ENCODE data around the gene SLC15A3.

The SLC15A3 gene

DNA sequence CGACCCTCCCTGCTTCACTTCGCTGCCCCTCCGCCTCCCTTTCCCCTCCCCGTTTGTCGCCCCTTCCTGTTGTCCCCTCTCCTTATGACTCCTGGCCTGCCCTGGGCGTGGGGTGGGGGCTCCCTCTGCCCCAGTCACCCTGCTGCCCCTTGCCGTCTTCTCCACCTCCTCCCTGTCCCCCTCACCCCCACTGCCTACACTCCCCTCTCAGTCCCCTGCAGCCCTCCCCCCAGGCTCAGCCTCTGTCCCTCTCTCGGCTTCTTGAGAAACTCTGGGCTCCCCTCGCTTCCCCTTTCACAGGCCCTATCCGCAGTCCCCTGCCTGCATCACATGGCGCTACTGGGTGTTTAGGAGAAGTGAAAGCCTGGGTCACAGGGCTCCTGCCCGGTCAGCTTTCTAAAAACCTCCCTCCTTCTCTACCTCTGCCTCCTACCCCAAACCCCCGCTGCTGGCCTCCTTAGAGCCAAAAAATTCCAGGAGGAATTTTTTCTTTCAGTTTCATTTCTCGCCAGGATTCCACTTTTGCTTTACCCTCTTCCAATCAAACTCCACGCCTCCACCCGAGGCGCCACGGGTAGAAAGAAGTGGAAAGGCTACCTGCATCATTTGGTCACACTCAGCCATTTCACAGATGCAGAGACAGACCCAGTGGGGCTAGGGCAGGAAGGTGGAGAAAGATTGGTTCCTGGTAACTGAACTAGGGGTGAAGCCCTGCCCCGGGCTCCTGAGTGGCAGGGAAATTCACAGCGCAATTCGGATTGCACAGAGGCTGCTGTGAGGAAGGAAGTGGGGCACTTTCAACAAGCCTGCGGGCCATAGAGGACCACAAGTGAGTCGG lies at the start of gene SLC15A3:
SLC15A3 (minus strand) TSS at position 273 of the 838 bp plus-strand sequence. CDS start 625 bp downstream, outside the sequence.
- no peaks in the 10 kb centered on the region for H3K27me3 ChIP-seq (ENCODE audit: control insufficient read depth, insufficient read depth, low read length)
- H3K36me3 ChIP-seq (ENCODE audit: control insufficient read depth, insufficient read depth, low read length) = no peaks in the 10 kb centered on the region
- H3K9me3 ChIP-seq (ENCODE audit: control insufficient read depth, low read length) = no peaks in the 10 kb centered on the region
- H3K4me3 ChIP-seq (ENCODE audit: low read length) = peak within 1 kb of the TSS; percentile 1
- peaks cover 9% of the 10 kb centered on the region for H3K4me1 ChIP-seq (ENCODE audit: control insufficient read depth, insufficient read depth, low read length)
- peak within 1 kb of the TSS; percentile 59 for H3K9ac ChIP-seq (ENCODE audit: low read length)

DNA sequence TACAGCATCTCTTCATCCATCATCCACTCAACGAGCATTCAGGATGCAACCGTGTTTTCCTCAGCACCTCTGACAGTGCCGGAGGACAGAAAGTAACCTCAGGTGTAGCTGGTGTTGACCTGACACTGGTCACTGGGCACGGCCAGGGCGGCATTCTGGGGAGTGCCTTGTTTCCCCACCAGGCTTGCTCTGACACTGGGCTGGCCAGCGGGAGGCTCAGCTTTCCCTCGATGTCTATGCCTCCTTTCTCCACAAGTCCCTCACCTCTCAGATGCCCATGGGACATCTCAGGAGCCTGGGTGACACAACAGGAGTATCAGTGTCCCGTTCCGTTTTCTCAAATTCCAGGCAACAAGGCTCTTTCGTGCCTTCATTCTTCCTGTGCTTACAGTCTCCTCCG lies 48.5 kb upstream of the SLC15A3 start:
- no peak overlapping the region for H3K4me3 ChIP-seq (ENCODE audit: low read length)
- no peaks in the 10 kb centered on the region for H3K36me3 ChIP-seq (ENCODE audit: control insufficient read depth, insufficient read depth, low read length)
- H3K9me3 ChIP-seq (ENCODE audit: control insufficient read depth, low read length) = no peaks in the 10 kb centered on the region
- H3K4me1 ChIP-seq (ENCODE audit: control insufficient read depth, insufficient read depth, low read length) = peaks cover 27% of the 10 kb centered on the region
- no peaks in the 10 kb centered on the region for H3K27me3 ChIP-seq (ENCODE audit: control insufficient read depth, insufficient read depth, low read length)
- no peak overlapping the region for H3K9ac ChIP-seq (ENCODE audit: low read length)

DNA sequence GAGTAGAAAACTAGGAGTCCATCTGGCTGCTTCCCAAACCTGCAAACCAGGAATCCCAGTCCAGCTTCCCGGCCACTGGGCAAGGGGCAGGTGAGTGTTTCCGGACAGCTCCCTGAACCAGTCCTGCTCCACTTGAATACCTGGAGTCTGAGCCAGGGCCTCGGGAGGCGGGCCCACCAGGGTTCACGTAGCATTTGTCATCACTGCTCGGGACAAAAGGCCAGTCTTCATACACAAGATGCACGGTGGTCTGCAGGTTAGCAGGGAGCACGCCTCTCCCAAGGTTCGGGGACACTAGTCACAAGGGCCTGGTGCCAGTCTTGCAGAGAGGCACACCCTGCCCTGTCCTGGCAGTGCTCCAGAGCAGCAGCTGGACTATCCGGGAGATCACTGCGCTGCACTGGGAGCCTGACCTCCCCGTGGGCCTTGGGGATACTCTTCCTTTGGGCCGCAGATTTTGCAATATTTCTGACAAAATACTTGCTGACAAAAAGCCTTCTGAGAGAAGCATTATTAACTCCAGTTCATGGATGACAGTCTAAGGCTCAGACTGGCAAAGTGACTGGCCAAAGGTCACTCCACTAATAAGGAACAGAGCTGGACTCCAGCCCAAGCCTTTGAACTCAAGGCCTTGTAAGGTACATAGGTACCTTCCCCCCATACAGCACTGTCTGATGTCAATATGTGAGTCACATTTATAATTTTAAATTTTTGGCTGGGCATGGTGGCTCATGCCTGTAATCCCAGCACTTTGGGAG lies 44.6 kb upstream of the SLC15A3 start:
- no peak overlapping the region for H3K4me3 ChIP-seq (ENCODE audit: low read length)
- no peaks in the 10 kb centered on the region for H3K36me3 ChIP-seq (ENCODE audit: control insufficient read depth, insufficient read depth, low read length)
- no peaks in the 10 kb centered on the region for H3K27me3 ChIP-seq (ENCODE audit: control insufficient read depth, insufficient read depth, low read length)
- H3K9ac ChIP-seq (ENCODE audit: low read length) = no peak overlapping the region
- peaks cover 36% of the 10 kb centered on the region for H3K4me1 ChIP-seq (ENCODE audit: control insufficient read depth, insufficient read depth, low read length)
- H3K9me3 ChIP-seq (ENCODE audit: control insufficient read depth, low read length) = no peaks in the 10 kb centered on the region

DNA sequence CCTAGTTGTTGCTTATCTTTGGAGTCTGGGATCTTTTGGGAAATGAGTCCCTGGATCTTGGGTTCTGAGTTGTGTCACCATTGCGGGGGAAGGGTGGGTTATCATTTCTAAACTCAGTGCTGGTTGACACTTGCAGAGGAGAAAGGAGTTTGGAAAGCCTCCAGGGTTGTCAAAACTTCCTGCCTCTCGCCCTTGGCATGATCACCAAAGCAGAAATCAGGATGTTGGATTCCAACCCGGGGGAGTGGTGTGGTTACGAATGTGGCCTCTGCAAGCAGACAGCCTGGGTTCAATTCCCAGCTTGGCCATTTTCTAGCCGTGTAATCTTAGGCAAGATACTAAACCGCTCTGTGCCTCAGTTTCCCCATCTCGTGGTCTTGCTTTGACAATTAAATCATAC lies 43.8 kb upstream of the SLC15A3 start:
- Histone ChIP-seq H3K4me3 (ENCODE audit: low read length) (no peak overlapping the region), H3K4me1 (ENCODE audit: control insufficient read depth, insufficient read depth, low read length) (peaks cover 36% of the 10 kb centered on the region), H3K9ac (ENCODE audit: low read length) (no peak overlapping the region), H3K27me3 (ENCODE audit: control insufficient read depth, insufficient read depth, low read length) (no peaks in the 10 kb centered on the region), H3K9me3 (ENCODE audit: control insufficient read depth, low read length) (no peaks in the 10 kb centered on the region), H3K36me3 (ENCODE audit: control insufficient read depth, insufficient read depth, low read length) (no peaks in the 10 kb centered on the region)

DNA sequence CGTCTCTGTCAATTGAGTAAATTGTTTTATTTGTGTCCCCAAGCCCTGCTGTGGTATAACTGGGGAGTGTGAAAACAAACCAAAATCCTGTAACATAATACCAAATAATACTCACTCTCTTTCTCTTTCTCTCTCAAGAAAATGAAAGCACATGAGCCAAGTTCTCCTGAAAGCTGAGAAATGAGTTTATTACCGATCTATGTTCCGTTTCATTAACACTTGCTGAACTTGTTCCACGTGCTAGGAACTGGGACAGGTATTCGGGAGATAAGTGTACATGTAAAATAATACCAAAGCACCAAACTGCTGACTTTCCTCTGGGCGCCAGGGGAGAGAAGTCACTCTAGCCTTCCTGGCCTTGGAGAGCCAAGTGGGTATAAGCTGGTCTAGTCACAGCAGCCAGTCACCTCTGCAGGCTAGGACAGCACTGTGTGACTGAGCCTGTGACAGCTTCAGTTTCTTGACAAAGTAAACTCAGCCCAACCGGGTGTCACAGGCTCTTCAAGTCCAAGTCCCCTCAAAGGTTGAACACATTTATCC lies 42.6 kb upstream of the SLC15A3 start:
- Histone ChIP-seq H3K4me1 (ENCODE audit: control insufficient read depth, insufficient read depth, low read length) (peaks cover 36% of the 10 kb centered on the region), H3K36me3 (ENCODE audit: control insufficient read depth, insufficient read depth, low read length) (no peaks in the 10 kb centered on the region), H3K27me3 (ENCODE audit: control insufficient read depth, insufficient read depth, low read length) (no peaks in the 10 kb centered on the region), H3K9me3 (ENCODE audit: control insufficient read depth, low read length) (no peaks in the 10 kb centered on the region), H3K4me3 (ENCODE audit: low read length) (no peak overlapping the region), H3K9ac (ENCODE audit: low read length) (no peak overlapping the region)

DNA sequence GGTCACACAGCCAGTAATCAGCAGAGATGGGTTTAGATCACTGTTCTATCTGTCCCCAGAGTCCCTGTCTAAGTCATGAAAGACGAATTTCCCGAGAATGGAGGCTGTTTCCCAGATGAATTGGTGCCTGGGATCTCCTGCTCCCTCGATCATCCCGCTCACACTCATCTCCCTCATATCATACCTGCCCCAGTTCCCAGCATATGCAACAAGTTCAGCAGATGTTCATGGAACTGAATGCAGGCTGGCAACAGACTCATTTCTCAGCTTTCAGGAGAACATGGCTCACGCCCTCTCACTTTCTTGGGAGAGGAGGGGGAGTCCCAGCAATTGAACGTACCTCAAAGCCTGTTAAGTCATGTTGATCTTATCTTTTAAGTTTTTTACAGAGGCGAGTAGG lies 41.6 kb upstream of the SLC15A3 start:
- Histone ChIP-seq H3K36me3 (ENCODE audit: control insufficient read depth, insufficient read depth, low read length) (no peaks in the 10 kb centered on the region), H3K4me3 (ENCODE audit: low read length) (no peak overlapping the region), H3K27me3 (ENCODE audit: control insufficient read depth, insufficient read depth, low read length) (no peaks in the 10 kb centered on the region), H3K4me1 (ENCODE audit: control insufficient read depth, insufficient read depth, low read length) (peaks cover 36% of the 10 kb centered on the region), H3K9me3 (ENCODE audit: control insufficient read depth, low read length) (no peaks in the 10 kb centered on the region), H3K9ac (ENCODE audit: low read length) (no peak overlapping the region)

DNA sequence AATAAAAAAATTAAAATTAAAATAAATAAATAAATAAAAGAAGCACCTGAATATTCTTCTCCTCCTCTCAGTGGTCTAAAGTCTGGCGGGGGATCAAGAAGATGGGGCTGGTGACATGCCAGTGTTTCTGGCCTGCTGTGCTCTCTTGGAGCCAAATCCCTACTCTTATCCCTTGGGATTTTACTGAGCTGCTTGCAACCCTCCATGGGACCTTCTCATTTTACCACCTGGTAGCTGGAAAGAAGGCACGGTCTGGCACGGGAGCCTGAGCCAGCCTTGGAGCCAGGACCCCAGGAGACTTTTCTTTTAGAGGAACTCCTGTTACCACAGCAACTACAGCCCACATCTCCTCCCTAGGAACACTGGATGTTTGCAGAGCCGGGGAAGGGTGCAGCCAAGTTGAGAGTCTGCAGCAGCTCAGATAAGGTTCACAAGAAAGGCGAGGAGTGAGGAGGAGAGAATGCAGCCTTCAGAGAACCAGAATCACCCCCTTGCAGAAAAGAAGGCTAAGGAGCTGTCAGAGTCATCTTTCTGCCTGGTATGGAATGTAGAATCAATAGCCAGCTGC lies 41.0 kb upstream of the SLC15A3 start:
- Histone ChIP-seq H3K4me3 (ENCODE audit: low read length) (no peak overlapping the region), H3K9me3 (ENCODE audit: control insufficient read depth, low read length) (no peaks in the 10 kb centered on the region), H3K4me1 (ENCODE audit: control insufficient read depth, insufficient read depth, low read length) (peaks cover 36% of the 10 kb centered on the region), H3K9ac (ENCODE audit: low read length) (no peak overlapping the region), H3K36me3 (ENCODE audit: control insufficient read depth, insufficient read depth, low read length) (no peaks in the 10 kb centered on the region), H3K27me3 (ENCODE audit: control insufficient read depth, insufficient read depth, low read length) (no peaks in the 10 kb centered on the region)

DNA sequence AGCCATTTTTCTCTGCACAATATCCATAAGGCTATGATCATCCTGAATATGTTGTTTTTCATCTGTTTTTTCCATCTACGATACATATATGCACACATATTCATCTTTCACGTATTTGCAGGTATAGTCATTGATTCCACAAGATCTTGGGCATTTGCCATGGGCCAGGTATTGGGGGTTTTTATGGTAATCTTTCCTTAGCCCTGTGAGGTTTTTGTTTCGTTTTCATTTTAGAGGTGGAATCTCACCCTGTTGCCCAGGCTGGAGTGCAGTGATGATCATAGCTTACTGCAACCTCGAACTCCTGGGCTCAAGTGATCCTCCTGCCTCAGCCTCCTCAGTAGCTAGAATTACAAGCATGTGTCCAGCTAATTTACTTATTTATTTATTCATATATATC lies 39.5 kb upstream of the SLC15A3 start:
- H3K4me1 ChIP-seq (ENCODE audit: control insufficient read depth, insufficient read depth, low read length) = peaks cover 35% of the 10 kb centered on the region
- no peaks in the 10 kb centered on the region for H3K36me3 ChIP-seq (ENCODE audit: control insufficient read depth, insufficient read depth, low read length)
- no peak overlapping the region for H3K9ac ChIP-seq (ENCODE audit: low read length)
- no peak overlapping the region for H3K4me3 ChIP-seq (ENCODE audit: low read length)
- no peaks in the 10 kb centered on the region for H3K27me3 ChIP-seq (ENCODE audit: control insufficient read depth, insufficient read depth, low read length)
- no peaks in the 10 kb centered on the region for H3K9me3 ChIP-seq (ENCODE audit: control insufficient read depth, low read length)

DNA sequence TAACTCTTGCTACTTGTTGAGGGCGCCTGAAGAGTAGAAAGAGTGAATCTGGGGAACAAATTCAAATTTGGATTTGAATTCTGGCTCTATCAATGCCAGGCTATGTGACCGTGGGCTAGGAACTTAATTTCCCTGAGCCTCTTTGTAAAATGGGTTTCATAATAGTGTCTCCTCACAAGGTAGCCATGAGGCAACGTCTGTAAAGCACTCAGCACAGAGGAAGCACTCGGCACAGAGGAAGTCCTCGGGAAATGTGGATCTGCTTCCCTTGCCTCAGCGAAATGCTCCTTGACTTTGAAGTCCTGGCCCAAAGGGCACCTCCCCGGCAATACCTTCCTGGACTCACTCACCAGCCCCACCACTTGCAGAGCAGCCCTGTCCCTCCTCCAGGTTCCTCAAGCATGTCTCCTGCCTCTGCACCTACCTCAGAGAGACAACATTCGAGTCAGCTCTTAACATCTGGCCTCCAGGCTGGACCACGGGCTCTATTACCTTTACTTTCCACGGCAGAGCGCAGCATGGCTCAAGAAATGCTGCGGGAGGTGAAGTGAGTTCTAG lies 37.2 kb upstream of the SLC15A3 start:
- Histone ChIP-seq H3K27me3 (ENCODE audit: control insufficient read depth, insufficient read depth, low read length) (no peaks in the 10 kb centered on the region), H3K9me3 (ENCODE audit: control insufficient read depth, low read length) (no peaks in the 10 kb centered on the region), H3K9ac (ENCODE audit: low read length) (no peak overlapping the region), H3K36me3 (ENCODE audit: control insufficient read depth, insufficient read depth, low read length) (no peaks in the 10 kb centered on the region), H3K4me3 (ENCODE audit: low read length) (no peak overlapping the region), H3K4me1 (ENCODE audit: control insufficient read depth, insufficient read depth, low read length) (peaks cover 26% of the 10 kb centered on the region)

DNA sequence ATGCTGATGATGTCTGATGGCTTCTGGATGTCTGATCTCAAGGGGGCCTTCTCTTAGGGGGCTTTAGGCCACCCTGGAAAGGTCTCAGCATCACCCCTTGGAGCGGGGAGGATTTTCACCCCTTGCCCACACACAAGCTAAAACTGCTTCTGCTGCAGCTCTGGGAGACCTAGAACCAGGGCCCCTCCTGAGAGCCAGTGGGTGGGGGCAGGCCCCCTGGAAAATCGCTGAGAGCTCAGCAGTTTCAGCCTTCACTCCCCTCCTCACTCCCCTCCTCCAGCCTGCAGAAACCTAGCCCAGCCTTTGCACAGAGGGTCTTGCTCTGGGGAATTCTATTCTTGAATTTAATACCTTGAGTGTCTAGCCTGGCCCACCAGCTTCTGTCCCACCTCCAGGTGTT lies 36.7 kb upstream of the SLC15A3 start:
- no peak overlapping the region for H3K4me3 ChIP-seq (ENCODE audit: low read length)
- H3K9me3 ChIP-seq (ENCODE audit: control insufficient read depth, low read length) = no peaks in the 10 kb centered on the region
- H3K4me1 ChIP-seq (ENCODE audit: control insufficient read depth, insufficient read depth, low read length) = peaks cover 24% of the 10 kb centered on the region
- H3K9ac ChIP-seq (ENCODE audit: low read length) = no peak overlapping the region
- H3K27me3 ChIP-seq (ENCODE audit: control insufficient read depth, insufficient read depth, low read length) = no peaks in the 10 kb centered on the region
- H3K36me3 ChIP-seq (ENCODE audit: control insufficient read depth, insufficient read depth, low read length) = no peaks in the 10 kb centered on the region

DNA sequence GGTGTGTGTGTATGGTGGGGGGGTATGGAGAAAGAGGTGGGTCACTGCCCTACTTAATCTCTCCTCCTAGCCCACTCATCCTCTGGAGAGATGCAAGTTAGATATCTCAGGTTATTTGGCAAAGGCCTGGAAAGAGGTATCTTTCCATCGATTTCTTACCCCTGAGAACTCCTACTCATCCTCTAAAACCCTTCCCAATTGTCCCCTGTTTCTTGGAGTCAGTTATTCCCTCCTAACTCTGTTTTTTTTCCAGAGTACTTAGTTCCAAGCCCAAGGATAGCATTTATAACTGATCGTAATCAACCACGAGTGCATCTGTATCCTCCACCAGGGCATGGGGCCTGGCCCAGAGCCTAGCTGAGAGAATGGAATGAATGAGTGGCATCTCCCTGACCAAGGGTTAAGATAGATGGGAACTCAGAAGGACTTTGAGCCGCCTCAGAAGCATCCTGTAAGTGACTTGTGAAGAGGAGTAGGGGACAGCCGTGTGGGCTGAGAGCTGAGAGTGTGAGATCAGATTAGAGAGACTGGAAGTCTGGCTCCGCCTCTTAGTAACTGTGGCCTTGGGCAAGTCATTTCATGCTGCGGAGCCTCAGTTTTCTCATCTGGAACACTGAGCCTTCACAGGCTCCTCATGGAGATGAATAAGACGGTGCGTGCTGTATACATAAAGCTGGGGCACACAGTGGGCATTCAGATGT lies 35.8 kb upstream of the SLC15A3 start:
- Histone ChIP-seq H3K9me3 (ENCODE audit: control insufficient read depth, low read length) (no peaks in the 10 kb centered on the region), H3K36me3 (ENCODE audit: control insufficient read depth, insufficient read depth, low read length) (no peaks in the 10 kb centered on the region), H3K9ac (ENCODE audit: low read length) (no peak overlapping the region), H3K27me3 (ENCODE audit: control insufficient read depth, insufficient read depth, low read length) (no peaks in the 10 kb centered on the region), H3K4me1 (ENCODE audit: control insufficient read depth, insufficient read depth, low read length) (peaks cover 15% of the 10 kb centered on the region), H3K4me3 (ENCODE audit: low read length) (no peak overlapping the region)
